HG02588 (cell line): ENCODE results near the gene LRRK2.
A peak's percentile ranks its signal among the peaks of the same experiment; 100 is the strongest.
"Not testable (repeated sequence)": the region's sequence is repeated elsewhere in the genome, so short reads cannot be mapped to it uniquely, and the experiment has no call there.

Source experiments
- ATAC-seq: cut with Tn5 transposase; IDR thresholded peaks from one replicate; pipeline ENCODE4 v1.9.1; 2021; ENCODE audit warnings: mild to moderate bottlenecking, moderate library complexity; ENCODE audit not compliant: unreplicated experiment

The LRRK2 gene

GRCh38 chr12:40211186-40211585 is 13.6 kb upstream of the LRRK2 start:
- ATAC-seq: not testable (repeated sequence)

GRCh38 chr12:40212566-40212965 is 12.2 kb upstream of the LRRK2 start:
- ATAC-seq: no peak

GRCh38 chr12:40215982-40216381 is 8.8 kb upstream of the LRRK2 start:
- no peak for ATAC-seq

GRCh38 chr12:40216516-40217288 is 8.1 kb upstream of the LRRK2 start:
- no peak for ATAC-seq

- ATAC-seq: no peak
These were observed 5.0 kb upstream of the LRRK2 start for GRCh38 chr12:40219760-40220159.

- no peak for ATAC-seq
These were observed 2.5 kb upstream of the LRRK2 start for GRCh38 chr12:40222247-40222646.

- ATAC-seq: no peak
These were observed 1.2 kb upstream of the LRRK2 start for GRCh38 chr12:40223646-40224045.

GRCh38 chr12:40225337-40225983 is 663 bp downstream of the LRRK2 start:
- ATAC-seq: no peak

GRCh38 chr12:40225984-40226602 is 1.3 kb downstream of the LRRK2 start:
- ATAC-seq: peak; percentile 47

GRCh38 chr12:40226705-40227104 is 1.9 kb downstream of the LRRK2 start:
- peak; percentile 23 for ATAC-seq

- ATAC-seq: no peak
These were observed 2.6 kb downstream of the LRRK2 start for GRCh38 chr12:40227447-40227846.

- ATAC-seq: no peak
These were observed 3.9 kb downstream of the LRRK2 start for GRCh38 chr12:40228727-40229126.

- no peak for ATAC-seq
These were observed 5.2 kb downstream of the LRRK2 start for GRCh38 chr12:40229690-40230651.

GRCh38 chr12:40232602-40233001 is 7.8 kb downstream of the LRRK2 start:
- ATAC-seq: no peak

GRCh38 chr12:40233741-40234367 is 9.1 kb downstream of the LRRK2 start:
- no peak for ATAC-seq

GRCh38 chr12:40236357-40236850 is 11.6 kb downstream of the LRRK2 start:
- ATAC-seq: no peak

GRCh38 chr12:40238266-40238902 is 13.6 kb downstream of the LRRK2 start:
- ATAC-seq: no peak

- ATAC-seq: no peak
These were observed 14.2 kb downstream of the LRRK2 start for GRCh38 chr12:40238979-40239378.

GRCh38 chr12:40240779-40241178 is 16.0 kb downstream of the LRRK2 start:
- peak; percentile 64 for ATAC-seq

GRCh38 chr12:40241741-40242140 is 16.9 kb downstream of the LRRK2 start:
- no peak for ATAC-seq
